Liver (tissue), 9 donors: ENCODE results near the gene PAX8. TPM values are rescaled to one million over a fixed set of nuclear protein-coding genes. Genes with fewer than 3 reads are reported as not detected.
A peak's percentile ranks its signal among the peaks of the same experiment; 100 is the strongest.

Source experiments
- DNase-seq: peaks from one replicate; pipeline ENCODE4 v3.0.0-alpha.2; 2017; ENCODE audit warnings: low spot score
- H3K27ac ChIP-seq, 2 donors: one replicate each; pipeline ENCODE4 v1.7.0; 2013; ENCODE audit warnings: inconsistent platforms in 2 of 2, low read length in 2 of 2, control low read depth in 1 of 2, low read depth in 1 of 2, mild to moderate bottlenecking in 1 of 2
- H3K27me3 ChIP-seq, 4 donors: one replicate each; pipeline versions ENCODE4 v1.6.1 to v1.7.0; 2013; ENCODE audit warnings: low read length in 3 of 4, inconsistent platforms in 1 of 4, mild to moderate bottlenecking in 1 of 4, moderate library complexity in 1 of 4; ENCODE audit not compliant: control insufficient read depth in 4 of 4, insufficient read depth in 4 of 4
- H3K36me3 ChIP-seq, 4 donors: one replicate each; pipeline versions ENCODE4 v1.6.1 to v1.7.0; 2013; ENCODE audit warnings: low read length in 3 of 4, mild to moderate bottlenecking in 3 of 4, low read depth in 1 of 4, moderate library complexity in 1 of 4; ENCODE audit not compliant: control insufficient read depth in 4 of 4, insufficient read depth in 3 of 4
- H3K4me1 ChIP-seq, 4 donors: one replicate each; pipeline versions ENCODE4 v1.6.1 to v1.7.0; 2013; ENCODE audit warnings: low read length in 3 of 4, mild to moderate bottlenecking in 3 of 4, moderate library complexity in 1 of 4; ENCODE audit not compliant: control insufficient read depth in 4 of 4, insufficient read depth in 4 of 4
- H3K4me3 ChIP-seq, 3 donors: one replicate each; pipeline versions ENCODE4 v1.6.1 to v1.7.0; 2013; ENCODE audit warnings: low read length in 3 of 3, control low read depth in 1 of 3, low read depth in 1 of 3, mild to moderate bottlenecking in 1 of 3
- H3K9ac ChIP-seq, 2 donors: one replicate each; pipeline ENCODE4 v1.7.0; 2013; ENCODE audit warnings: low read length in 2 of 2, mild to moderate bottlenecking in 2 of 2, moderate library complexity in 2 of 2, control low read depth in 1 of 2, low read depth in 1 of 2
- H3K9me3 ChIP-seq, 4 donors: one replicate each; pipeline versions ENCODE4 v1.6.1 to v1.7.0; 2013; ENCODE audit warnings: low read length in 3 of 4; ENCODE audit not compliant: control insufficient read depth in 4 of 4
- CTCF ChIP-seq: fragments of 150-350 bp; IDR thresholded peaks from 2 replicates; pipeline ENCODE4 v1.5.1; 2017; ENCODE audit warnings: improper control_type of control experiment, low read depth, low read length; ENCODE audit not compliant: missing input control
- EGR1 ChIP-seq, 2 donors: IDR thresholded peaks; 2 replicates each; pipeline ENCODE4 v1.6.1; 2016 to 2018; ENCODE audit warnings: antibody characterized with exemption in 2 of 2, low read depth in 2 of 2
- FOXA1 ChIP-seq: IDR thresholded peaks from 2 replicates; pipeline ENCODE4 v1.6.1; 2016; ENCODE audit warnings: antibody characterized with exemption
- FOXA2 ChIP-seq: IDR thresholded peaks from 2 replicates; pipeline ENCODE4 v1.6.1; 2016; ENCODE audit warnings: antibody characterized with exemption
- GABPA ChIP-seq, 2 donors: IDR thresholded peaks in 1 of 2; conservative IDR thresholded peaks in 1 of 2; 2 replicates each; pipeline ENCODE4 v1.6.1; 2016; ENCODE audit warnings: antibody characterized with exemption in 2 of 2, mild to moderate bottlenecking in 1 of 2, moderate library complexity in 1 of 2
- HNF4A ChIP-seq, 2 donors: conservative IDR thresholded peaks; 2 replicates each; pipeline ENCODE4 v1.6.1; 2016; ENCODE audit warnings: antibody characterized with exemption in 2 of 2, mild to moderate bottlenecking in 2 of 2
- HNF4G ChIP-seq: IDR thresholded peaks from 2 replicates; pipeline ENCODE4 v1.6.1; 2016; ENCODE audit warnings: antibody characterized with exemption
- JUND ChIP-seq, 2 donors: IDR thresholded peaks; 2 replicates each; pipeline ENCODE4 v1.6.1; 2016; ENCODE audit warnings: antibody characterized with exemption in 2 of 2
- MAX ChIP-seq: IDR thresholded peaks from 2 replicates; pipeline ENCODE4 v1.6.1; 2016; ENCODE audit warnings: antibody characterized with exemption
- NR2F2 ChIP-seq: IDR thresholded peaks from 2 replicates; pipeline ENCODE4 v1.6.1; 2016; ENCODE audit warnings: antibody characterized with exemption
- RAD21 ChIP-seq, 2 donors: IDR thresholded peaks; 2 replicates each; pipeline ENCODE4 v1.6.1; 2016; ENCODE audit warnings: antibody characterized with exemption in 2 of 2, mild to moderate bottlenecking in 2 of 2
- RXRA ChIP-seq, 2 donors: IDR thresholded peaks; 2 replicates each; pipeline ENCODE4 v1.6.1; 2017 to 2018; ENCODE audit warnings: antibody characterized with exemption in 2 of 2, mild to moderate bottlenecking in 1 of 2
- SP1 ChIP-seq: IDR thresholded peaks from 2 replicates; pipeline ENCODE4 v1.6.1; 2018; ENCODE audit warnings: antibody characterized with exemption, mild to moderate bottlenecking
- TAF1 ChIP-seq: conservative IDR thresholded peaks from 2 replicates; pipeline ENCODE4 v1.6.1; 2016; ENCODE audit warnings: antibody characterized with exemption, mild to moderate bottlenecking
- YY1 ChIP-seq: IDR thresholded peaks from 2 replicates; pipeline ENCODE4 v1.6.1; 2016; ENCODE audit warnings: antibody characterized with exemption, mild to moderate bottlenecking
- ZBTB33 ChIP-seq: IDR thresholded peaks from 2 replicates; pipeline ENCODE4 v1.6.1; 2016; ENCODE audit warnings: antibody characterized with exemption
- WGBS: extraction: QIAGEN DNeasy Blood & Tissue Kit; methylation state at CpG from one replicate; pipeline ENCODE4 v1.1.7; 2013; 5-methylcytosine and 5-hydroxymethylcytosine counted together
- polyA plus RNA-seq, 2 donors: library from polyadenylated mRNA; stranded (reverse) in 1 of 2; unstranded in 1 of 2; fragments of 200-250 nt in 1 of 2; fragments of >200 nt in 1 of 2; fragmentation: Nextera tagmentation in 1 of 2; extraction: Ambion mirVana in 1 of 2; gene quantifications; one replicate each; pipeline versions ENCODE4 v1.2.1 to v1.2.3, GENCODE V29; 2013 to 2015
- total RNA-seq, 2 donors: library from RNA; depleted of rRNA; stranded (reverse); fragments of >200 nt; gene quantifications; one replicate each; pipeline ENCODE4 v1.2.3, GENCODE V29; 2014
- TF ChIP-seq, protein P1 (sequence below): IDR thresholded peaks from 2 replicates; pipeline ENCODE4 v1.6.1; 2016; ENCODE audit warnings: antibody characterized with exemption
- TF ChIP-seq, protein P2 (sequence below): IDR thresholded peaks from 2 replicates; pipeline ENCODE4 v1.6.1; 2016; ENCODE audit warnings: antibody characterized with exemption, mild to moderate bottlenecking
- donor health status: healthy.
- donor health status: healthy.
- donor health status: healthy.
- donor health status: healthy.
- donor health status: healthy.

The PAX8 gene
- total and polyA plus RNA-seq, 4 donors, result 0.09 to 0.85 (median 0.33) TPM

DNA sequence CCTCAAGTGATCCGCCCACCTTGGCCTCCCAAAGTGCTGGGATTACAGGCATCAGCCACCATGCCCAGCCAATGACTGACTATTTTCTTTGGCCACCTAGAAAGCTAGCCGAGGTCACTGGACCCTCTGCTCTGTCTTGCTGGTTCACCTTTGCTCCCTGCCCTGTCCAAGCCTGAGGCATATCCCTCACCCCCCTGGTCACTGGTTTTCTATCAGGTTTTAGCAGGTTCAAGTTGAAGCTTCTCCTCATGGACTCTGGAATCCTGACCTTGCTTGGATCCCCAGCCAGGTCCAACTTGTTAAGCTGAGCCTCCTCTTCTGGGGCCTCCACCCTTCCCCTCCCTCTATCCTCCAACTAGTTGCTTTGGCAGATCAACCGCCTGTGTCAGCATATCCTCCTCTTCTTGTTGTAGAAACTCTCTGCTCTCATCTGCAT, 33.4 kb downstream of the PAX8 start:
- Histone ChIP-seq H3K4me3 (no peak overlapping the region), H3K36me3 (no peaks in the 10 kb centered on the region), H3K9ac (no peak overlapping the region), H3K4me1 (peaks cover 7 to 33% (median 13%) of the 10 kb centered on the region in 4 donors), H3K27me3 (no peaks in the 10 kb centered on the region), H3K27ac (peak overlapping the region; percentile 29 to 51), H3K9me3 (no peaks in the 10 kb centered on the region)
- WGBS, result 47% methylated on average over 3 of the region's 3 CpGs
- no peak for DNase-seq
- TF ChIP-seq, protein P1, sequence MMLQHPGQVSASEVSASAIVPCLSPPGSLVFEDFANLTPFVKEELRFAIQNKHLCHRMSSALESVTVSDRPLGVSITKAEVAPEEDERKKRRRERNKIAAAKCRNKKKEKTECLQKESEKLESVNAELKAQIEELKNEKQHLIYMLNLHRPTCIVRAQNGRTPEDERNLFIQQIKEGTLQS, result no peak
- TF ChIP-seq YY1, result peak; percentile 57
- no peak for TF ChIP-seq ZBTB33
- peak; percentile 95 for TF ChIP-seq HNF4A (conservative IDR thresholded peaks at IDR 0.05)
- peak; percentile 14 for TF ChIP-seq FOXA2
- TF ChIP-seq SP1, result peak; percentile 90
- TF ChIP-seq MAX, result peak; percentile 72
- peak in 1 of 2 donors; percentile 64 for TF ChIP-seq JUND (IDR thresholded peaks at IDR 0.05)
- TF ChIP-seq CTCF, result no peak
- peak in 1 of 2 donors; percentile 6 for TF ChIP-seq GABPA (IDR thresholded peaks at IDR 0.05 in 1 of 2, conservative IDR thresholded peaks at IDR 0.05 in 1 of 2)
- peak; percentile 80 for TF ChIP-seq HNF4G
- no peak for TF ChIP-seq FOXA1
- no peak for TF ChIP-seq EGR1 (IDR thresholded peaks at IDR 0.05; ENCODE audit: low read depth in 2 of 2)
- peak; percentile 57 for TF ChIP-seq NR2F2
- peak; percentile 94 to 95 for TF ChIP-seq RXRA (IDR thresholded peaks at IDR 0.05)
- TF ChIP-seq, protein P2, sequence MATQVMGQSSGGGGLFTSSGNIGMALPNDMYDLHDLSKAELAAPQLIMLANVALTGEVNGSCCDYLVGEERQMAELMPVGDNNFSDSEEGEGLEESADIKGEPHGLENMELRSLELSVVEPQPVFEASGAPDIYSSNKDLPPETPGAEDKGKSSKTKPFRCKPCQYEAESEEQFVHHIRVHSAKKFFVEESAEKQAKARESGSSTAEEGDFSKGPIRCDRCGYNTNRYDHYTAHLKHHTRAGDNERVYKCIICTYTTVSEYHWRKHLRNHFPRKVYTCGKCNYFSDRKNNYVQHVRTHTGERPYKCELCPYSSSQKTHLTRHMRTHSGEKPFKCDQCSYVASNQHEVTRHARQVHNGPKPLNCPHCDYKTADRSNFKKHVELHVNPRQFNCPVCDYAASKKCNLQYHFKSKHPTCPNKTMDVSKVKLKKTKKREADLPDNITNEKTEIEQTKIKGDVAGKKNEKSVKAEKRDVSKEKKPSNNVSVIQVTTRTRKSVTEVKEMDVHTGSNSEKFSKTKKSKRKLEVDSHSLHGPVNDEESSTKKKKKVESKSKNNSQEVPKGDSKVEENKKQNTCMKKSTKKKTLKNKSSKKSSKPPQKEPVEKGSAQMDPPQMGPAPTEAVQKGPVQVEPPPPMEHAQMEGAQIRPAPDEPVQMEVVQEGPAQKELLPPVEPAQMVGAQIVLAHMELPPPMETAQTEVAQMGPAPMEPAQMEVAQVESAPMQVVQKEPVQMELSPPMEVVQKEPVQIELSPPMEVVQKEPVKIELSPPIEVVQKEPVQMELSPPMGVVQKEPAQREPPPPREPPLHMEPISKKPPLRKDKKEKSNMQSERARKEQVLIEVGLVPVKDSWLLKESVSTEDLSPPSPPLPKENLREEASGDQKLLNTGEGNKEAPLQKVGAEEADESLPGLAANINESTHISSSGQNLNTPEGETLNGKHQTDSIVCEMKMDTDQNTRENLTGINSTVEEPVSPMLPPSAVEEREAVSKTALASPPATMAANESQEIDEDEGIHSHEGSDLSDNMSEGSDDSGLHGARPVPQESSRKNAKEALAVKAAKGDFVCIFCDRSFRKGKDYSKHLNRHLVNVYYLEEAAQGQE, result no peak
- peak in 1 of 2 donors; percentile 50 for TF ChIP-seq RAD21 (IDR thresholded peaks at IDR 0.05)
- TF ChIP-seq TAF1, result no peak
